Measurements from ENCODE around the gene MAPKAPK2. TPM values are rescaled to one million over a fixed set of nuclear protein-coding genes. Genes with fewer than 3 reads are reported as not detected.

The MAPKAPK2 gene
- total RNA-seq, 1 experiment from 2014 or later: 72.4 TPM

GRCh38 chr1:206771338-206771692, 86.6 kb downstream of the MAPKAPK2 start:
- no peak for TF ChIP-seq SIN3A (IDR thresholded peaks at IDR 0.05; ENCODE audit: borderline replicate concordance, insufficient read depth, low read depth, low read length)
- TF ChIP-seq POLR2AphosphoS5 (IDR thresholded peaks at IDR 0.05; ENCODE audit: low read depth, low read length): no peak
- TF ChIP-seq, protein P1, sequence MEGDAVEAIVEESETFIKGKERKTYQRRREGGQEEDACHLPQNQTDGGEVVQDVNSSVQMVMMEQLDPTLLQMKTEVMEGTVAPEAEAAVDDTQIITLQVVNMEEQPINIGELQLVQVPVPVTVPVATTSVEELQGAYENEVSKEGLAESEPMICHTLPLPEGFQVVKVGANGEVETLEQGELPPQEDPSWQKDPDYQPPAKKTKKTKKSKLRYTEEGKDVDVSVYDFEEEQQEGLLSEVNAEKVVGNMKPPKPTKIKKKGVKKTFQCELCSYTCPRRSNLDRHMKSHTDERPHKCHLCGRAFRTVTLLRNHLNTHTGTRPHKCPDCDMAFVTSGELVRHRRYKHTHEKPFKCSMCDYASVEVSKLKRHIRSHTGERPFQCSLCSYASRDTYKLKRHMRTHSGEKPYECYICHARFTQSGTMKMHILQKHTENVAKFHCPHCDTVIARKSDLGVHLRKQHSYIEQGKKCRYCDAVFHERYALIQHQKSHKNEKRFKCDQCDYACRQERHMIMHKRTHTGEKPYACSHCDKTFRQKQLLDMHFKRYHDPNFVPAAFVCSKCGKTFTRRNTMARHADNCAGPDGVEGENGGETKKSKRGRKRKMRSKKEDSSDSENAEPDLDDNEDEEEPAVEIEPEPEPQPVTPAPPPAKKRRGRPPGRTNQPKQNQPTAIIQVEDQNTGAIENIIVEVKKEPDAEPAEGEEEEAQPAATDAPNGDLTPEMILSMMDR (IDR thresholded peaks at IDR 0.05): no peak
- no peak for TF ChIP-seq REST (IDR thresholded peaks at IDR 0.05; ENCODE audit: insufficient read depth in 1 of 2, low read depth in 2 of 2, low read length in 1 of 2)
- no peak for TF ChIP-seq TCF7L2 (IDR thresholded peaks at IDR 0.05; ENCODE audit: low read depth, low read length)
- ChIA-PET CTCF (interaction anchor here (0.5 to 0.7 kb wide), 2 partner anchors 10 to 56 kb away, joined by 3 to 7 read pairs; no protein-coding TSS in a partner anchor), POLR2A (no interaction called here)
- Histone ChIP-seq H3K4me1 (ENCODE audit: control insufficient read depth, insufficient read depth, low read length) (no peaks in the 10 kb centered on the region), H3K27me3 (ENCODE audit: control insufficient read depth, insufficient read depth, low read length) (peaks cover 25% of the 10 kb centered on the region), H3K9me3 (ENCODE audit: control insufficient read depth, insufficient read depth, low read depth, low read length) (no peaks in the 10 kb centered on the region), H3K36me3 (ENCODE audit: control insufficient read depth, insufficient read depth, low read length) (no peaks in the 10 kb centered on the region), H3K27ac (ENCODE audit: low read length) (no peak overlapping the region), H3K4me3 (ENCODE audit: low read depth in 2 of 2, low read length in 2 of 2) (no peak overlapping the region)
- intact Hi-C loops (cut with micrococcal nuclease; ENCODE audit: unreplicated experiment): no loop called here
- no TSS peak for BruUV-seq (replicated peaks)
- ATAC-seq: no peak
- DNase-seq (ENCODE audit: low read depth, low spot score): no peak
- in situ Hi-C loops (cut with HindIII; ENCODE audit: low pct_unique_long_range_greater_than_20kb, low sequenced_read_pairs): no loop called here

DNA sequence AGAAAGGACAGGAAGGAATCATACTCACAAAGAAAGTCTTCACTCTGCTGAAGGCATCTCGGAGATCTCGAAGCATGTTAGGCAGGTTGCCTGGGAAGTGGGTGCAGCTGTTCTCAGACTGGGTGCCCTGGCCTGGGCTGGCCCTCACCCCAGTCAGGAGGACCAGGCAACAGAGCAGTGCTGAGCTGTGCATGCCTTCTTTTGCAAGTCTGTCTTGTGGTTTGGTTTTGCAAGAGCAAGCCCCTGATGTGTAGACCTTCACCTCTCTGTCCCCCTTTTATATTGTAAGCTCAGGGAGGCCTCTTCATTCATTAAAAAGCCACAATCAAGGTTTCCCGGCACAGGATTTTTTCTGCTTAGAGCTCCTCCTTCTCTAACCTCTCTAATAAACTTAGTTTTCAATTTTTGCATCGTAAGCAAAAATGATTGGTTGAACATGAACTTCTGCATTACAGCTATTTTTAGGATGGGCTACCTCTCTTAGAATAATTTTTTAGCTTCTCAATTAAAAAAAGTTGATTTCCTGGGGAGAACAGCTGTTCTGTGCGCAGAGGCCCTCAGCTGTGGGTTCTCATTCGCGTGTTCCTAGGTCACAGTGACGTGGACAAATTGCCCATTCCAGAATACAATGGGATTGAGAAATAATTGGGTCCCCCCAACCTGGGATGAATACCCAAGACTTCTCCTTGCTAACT, 87.7 kb downstream of the MAPKAPK2 start, which contains the start of gene IL10:
Gene IL10, minus strand, starts transcription at position 252 of the 695 bp plus-strand sequence. Its CDS starts 59 bp downstream, at position 193.
- BruUV-seq (replicated peaks): no TSS peak
- H3K4me1 ChIP-seq (ENCODE audit: control insufficient read depth, insufficient read depth, low read length): no peaks in the 10 kb centered on the region
- TF ChIP-seq SIN3A (IDR thresholded peaks at IDR 0.05; ENCODE audit: borderline replicate concordance, insufficient read depth, low read depth, low read length) (no peak), TCF7L2 (IDR thresholded peaks at IDR 0.05; ENCODE audit: low read depth, low read length) (no peak), POLR2AphosphoS5 (IDR thresholded peaks at IDR 0.05; ENCODE audit: low read depth, low read length) (no peak), REST (IDR thresholded peaks at IDR 0.05; ENCODE audit: insufficient read depth in 1 of 2, low read depth in 2 of 2, low read length in 1 of 2) (no peak)
- TF ChIP-seq, protein P1 (IDR thresholded peaks at IDR 0.05): no peak
- no peaks in the 10 kb centered on the region for H3K36me3 ChIP-seq (ENCODE audit: control insufficient read depth, insufficient read depth, low read length)
- H3K27me3 ChIP-seq (ENCODE audit: control insufficient read depth, insufficient read depth, low read length): peaks cover 25% of the 10 kb centered on the region
- no peak for ATAC-seq
- H3K4me3 ChIP-seq (ENCODE audit: low read depth in 2 of 2, low read length in 2 of 2): no peak within 1 kb of the TSS
- no peak within 1 kb of the TSS for H3K27ac ChIP-seq (ENCODE audit: low read length)
- H3K9me3 ChIP-seq (ENCODE audit: control insufficient read depth, insufficient read depth, low read depth, low read length): no peaks in the 10 kb centered on the region
- no peak for DNase-seq (ENCODE audit: low read depth, low spot score)
- ChIA-PET POLR2A (no interaction called here), CTCF (no interaction called here)
- intact Hi-C loops (cut with micrococcal nuclease; ENCODE audit: unreplicated experiment): no loop called here
- in situ Hi-C loops (cut with HindIII; ENCODE audit: low pct_unique_long_range_greater_than_20kb, low sequenced_read_pairs): no loop called here
